NCI-H2107 treated with DMSO at 0.1 percent for 48 hours (cell line): Measurements from ENCODE around the gene AKR7A2.
"Not testable (repeated sequence)": the region's sequence is repeated elsewhere in the genome, so short reads cannot be mapped to it uniquely, and the experiment has no call there.

Experiments used
- DNase-seq: peaks from one replicate; lab custom pipeline; 2025; ENCODE audit not compliant: unreplicated experiment; lab: John Stamatoyannopoulos, UW

Gene AKR7A2

GRCh38 chr1:19268445-19268844 is 43.5 kb downstream of the AKR7A2 start:
- no peak for DNase-seq

DNA sequence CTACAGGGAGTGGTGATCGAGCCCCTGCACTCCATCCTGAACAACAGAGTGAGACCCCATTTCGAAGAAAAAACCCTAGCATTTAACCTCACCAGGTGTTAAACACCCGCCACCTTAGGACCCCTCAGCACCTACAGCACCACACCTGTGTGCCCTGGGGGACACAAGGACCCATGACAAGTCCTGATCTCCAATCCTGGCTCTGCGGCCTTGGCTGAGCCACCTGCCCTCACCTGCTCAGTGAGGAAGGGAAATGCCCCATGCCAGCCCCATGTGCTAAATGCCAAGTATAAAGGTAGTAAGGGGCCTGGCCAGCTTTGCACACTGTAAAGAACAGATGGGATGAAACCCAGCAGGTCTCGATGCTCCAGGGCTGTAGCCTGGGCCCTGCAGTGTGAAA is 49.2 kb downstream of the AKR7A2 start:
- no peak for DNase-seq

DNA sequence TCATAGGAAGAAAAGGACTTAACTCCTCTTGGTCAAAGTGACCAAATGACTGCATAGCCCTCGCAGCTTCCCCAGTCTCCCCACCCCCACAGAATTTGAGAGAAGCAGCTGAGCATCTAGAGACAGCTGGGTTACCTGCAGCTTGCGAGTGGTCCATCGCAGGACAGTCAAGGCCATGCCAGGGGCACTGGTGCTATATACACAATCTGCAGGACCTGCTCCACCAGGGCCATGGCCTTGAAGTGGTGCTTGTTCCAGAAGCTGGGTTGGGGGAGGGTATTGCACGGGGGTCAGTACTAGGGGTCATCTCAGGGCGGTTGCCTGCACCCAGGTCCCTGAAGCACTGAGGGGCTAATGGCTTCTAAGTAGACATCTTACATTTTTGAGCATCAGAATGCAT is 49.9 kb downstream of the AKR7A2 start:
- no peak for DNase-seq

DNA sequence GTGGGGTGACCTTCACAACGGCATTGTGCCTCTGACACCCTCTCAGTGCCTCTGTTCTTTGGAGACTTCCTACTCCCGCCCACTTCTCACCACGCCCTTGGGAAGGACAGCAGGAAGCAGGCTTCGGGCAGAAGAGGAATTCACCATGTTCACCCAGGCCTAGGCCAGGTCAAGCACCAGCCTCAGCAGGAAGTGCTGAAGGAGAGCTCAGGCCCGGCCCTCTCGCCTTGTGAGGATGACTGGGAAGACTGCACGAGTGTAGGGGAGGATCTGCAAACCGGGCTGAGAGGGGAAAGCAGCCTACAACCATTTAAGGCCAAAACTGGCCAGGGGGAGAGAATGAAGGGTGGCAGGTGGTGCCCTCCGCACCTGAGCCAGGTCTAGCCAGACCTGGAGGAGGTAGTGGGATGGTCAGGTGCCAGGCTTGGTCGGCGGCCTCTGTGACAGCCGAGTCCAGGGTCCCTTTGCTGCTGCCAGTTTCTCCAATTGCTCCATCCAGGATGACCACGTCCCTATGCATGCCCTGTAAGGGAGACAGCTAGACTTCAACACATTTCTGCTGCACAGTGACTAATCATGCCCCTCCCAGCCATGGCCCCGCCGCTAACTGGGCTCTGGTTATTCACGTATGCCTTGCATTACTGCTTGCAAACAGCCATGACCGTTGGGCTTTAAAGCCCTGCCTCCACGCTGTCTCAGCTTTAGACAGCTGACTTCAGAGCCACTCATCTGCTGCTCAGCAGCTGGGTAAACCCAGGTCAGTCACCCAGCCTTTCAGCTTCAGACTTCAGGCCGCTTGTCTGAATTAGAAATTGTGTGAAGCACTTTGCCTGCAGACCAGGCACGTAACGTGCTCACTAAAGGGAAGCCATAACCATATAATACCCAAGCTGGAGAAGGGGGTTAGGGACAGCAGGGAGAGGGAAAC is 51.5 kb downstream of the AKR7A2 start:
- DNase-seq: peak; percentile 22

DNA sequence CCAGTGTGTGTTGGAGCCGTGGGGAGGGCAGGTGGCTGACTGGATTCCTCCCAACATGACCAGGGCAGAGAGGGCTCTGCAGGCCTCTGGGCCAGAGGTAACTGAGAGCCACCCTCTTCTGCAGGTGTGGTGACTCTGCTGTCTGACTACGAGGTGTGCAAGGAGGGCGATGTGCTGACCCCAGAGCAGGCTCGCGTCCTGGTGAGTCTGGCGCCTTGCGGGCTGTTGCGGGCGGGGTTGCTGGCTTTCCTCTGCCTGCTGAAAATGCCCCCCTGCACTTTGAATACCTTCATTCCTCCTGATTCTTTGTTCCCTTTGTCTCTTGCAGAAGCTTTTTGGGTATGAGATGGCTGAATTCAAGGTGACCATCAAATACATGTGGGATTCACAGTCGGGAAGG is 53.6 kb downstream of the AKR7A2 start:
- DNase-seq: no peak

DNA sequence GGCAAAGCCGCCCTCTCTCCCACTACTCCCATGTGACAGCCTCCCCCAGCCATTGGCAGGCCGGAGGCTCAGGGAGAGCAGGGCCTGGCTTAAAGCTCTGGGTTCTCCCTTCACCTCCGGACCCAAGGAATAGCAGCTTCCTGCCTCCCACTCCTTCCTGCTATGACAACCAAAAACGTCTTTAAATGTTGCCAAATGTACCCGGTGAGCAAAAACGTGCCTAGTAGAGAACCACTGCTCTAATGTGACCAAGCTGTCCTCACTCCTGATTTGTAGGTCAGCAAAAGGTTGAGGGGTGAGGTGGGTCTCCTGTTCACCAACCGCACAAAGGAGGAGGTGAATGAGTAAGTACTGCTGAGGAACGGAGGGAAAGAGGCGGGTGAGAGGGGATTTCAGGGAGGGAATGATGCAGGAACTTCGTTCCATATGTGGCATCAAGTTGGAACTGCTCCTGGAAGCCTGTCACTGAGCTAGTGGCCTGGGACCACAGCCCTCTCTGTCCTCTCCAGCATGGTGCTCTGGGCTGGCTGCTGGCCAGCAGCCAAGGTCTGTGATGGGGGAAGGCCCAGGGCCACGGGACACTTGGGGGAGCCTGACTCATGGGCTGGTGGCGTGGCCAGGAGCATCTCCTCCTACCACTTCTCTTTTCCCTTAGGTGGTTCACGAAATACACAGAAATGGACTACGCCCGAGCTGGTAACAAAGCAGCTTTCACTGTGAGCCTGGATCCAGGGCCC is 54.6 kb downstream of the AKR7A2 start:
- DNase-seq: no peak

GRCh38 chr1:19256301-19256700 is 55.6 kb downstream of the AKR7A2 start:
- not testable (repeated sequence) for DNase-seq

GRCh38 chr1:19255288-19255687 is 56.7 kb downstream of the AKR7A2 start:
- DNase-seq: no peak

GRCh38 chr1:19254416-19254815 is 57.5 kb downstream of the AKR7A2 start:
- DNase-seq: no peak
